ENCODE measurements around the gene CLEC2D.
"Not testable (repeated sequence)": the region's sequence is repeated elsewhere in the genome, so short reads cannot be mapped to it uniquely, and the experiment has no call there.

DNA sequence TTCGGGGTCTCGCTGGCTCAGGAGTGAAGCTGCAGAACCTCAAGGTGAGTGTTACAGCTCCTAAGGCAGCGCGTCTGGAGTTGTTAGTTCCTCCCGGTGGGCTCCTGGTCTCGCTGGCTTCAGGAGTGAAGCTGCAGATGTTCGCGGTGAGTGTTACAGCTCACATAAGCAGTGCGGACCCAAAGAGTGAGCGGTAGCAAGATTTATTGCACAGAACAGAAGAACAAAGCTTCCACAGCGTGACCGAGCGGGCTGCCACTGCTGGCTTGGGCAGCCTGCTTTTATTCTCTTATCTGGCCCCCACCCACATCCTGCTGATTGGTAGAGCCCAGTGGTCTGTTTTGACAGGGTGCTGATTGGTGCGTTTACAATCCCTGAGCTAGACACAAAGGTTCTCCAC, 69.4 kb downstream of the CLEC2D start:
- TF ChIP-seq, protein P1, sequence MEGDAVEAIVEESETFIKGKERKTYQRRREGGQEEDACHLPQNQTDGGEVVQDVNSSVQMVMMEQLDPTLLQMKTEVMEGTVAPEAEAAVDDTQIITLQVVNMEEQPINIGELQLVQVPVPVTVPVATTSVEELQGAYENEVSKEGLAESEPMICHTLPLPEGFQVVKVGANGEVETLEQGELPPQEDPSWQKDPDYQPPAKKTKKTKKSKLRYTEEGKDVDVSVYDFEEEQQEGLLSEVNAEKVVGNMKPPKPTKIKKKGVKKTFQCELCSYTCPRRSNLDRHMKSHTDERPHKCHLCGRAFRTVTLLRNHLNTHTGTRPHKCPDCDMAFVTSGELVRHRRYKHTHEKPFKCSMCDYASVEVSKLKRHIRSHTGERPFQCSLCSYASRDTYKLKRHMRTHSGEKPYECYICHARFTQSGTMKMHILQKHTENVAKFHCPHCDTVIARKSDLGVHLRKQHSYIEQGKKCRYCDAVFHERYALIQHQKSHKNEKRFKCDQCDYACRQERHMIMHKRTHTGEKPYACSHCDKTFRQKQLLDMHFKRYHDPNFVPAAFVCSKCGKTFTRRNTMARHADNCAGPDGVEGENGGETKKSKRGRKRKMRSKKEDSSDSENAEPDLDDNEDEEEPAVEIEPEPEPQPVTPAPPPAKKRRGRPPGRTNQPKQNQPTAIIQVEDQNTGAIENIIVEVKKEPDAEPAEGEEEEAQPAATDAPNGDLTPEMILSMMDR (IDR thresholded peaks at IDR 0.05; ENCODE audit: low read depth, low read length, poor library complexity, severe bottlenecking): not testable (repeated sequence)
- not testable (repeated sequence) for TF ChIP-seq EZH2phosphoT487 (IDR thresholded peaks at IDR 0.05; ENCODE audit: borderline replicate concordance, low read length)

Data from DOHH2 (cell line).